ENCODE measurements around the gene TOP2A. TPM values are rescaled to one million over a fixed set of nuclear protein-coding genes. Genes with fewer than 3 reads are reported as not detected.

TOP2A gene
- total and polyA plus RNA-seq, 9 of the 15 experiments (the other 6 are each of a cell fraction or from before 2014, with no cell fraction given) = 133 to 347 (median 259) TPM

DNA sequence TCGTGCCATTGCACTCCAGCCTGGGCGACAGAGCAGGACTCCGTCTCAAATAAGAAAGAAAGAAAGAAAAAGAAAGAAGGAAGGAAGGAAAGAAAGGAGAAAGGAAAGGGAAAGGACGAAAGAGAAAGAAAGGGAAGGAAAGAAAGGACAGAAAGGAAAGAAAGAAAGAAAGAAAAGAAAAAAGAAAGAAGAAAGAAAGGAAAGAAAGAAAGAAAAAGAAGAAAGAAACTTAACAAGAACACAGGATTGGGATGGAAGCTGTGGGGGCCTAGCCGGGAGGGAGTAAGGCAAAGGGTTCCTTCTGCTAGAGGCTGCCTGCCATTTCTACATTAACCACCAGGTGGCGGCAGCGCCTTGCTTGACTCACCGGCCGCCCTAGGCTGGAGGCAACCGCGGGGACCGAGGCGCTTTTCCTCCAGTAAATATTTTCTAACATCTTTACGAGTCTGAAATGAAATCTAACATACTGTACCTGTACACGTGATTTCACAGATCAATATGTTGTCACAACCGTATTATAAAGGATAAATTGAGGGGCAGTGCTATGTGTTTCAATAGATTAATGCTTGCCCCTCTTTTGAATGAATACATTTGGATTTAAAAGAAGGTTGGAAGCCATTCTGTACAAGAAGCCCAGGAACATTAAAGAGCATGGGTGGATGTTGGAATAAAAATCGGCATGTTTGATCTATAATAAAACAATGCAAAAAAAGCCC, 59.2 kb downstream of the TOP2A start (continued):
- TF ChIP-seq AFF1 (IDR thresholded peaks at IDR 0.05; ENCODE audit: low read depth in 1 of 2, partially characterized antibody in 2 of 2) = peak in 1 of 2 experiments; percentile 52
- no peak for TF ChIP-seq CEBPG (CRISPR knock-in tag; IDR thresholded peaks at IDR 0.05)
- TF ChIP-seq CEBPG (tag; conservative IDR thresholded peaks at IDR 0.05 in 1 of 2, IDR thresholded peaks at IDR 0.05 in 1 of 2) = no peak
- TF ChIP-seq TAF7 (tag; IDR thresholded peaks at IDR 0.05) = no peak
- peak; percentile 57; the same call in 1 of the 2 replicates for TF ChIP-seq NKRF (IDR thresholded peaks at IDR 0.05; ENCODE audit: borderline replicate concordance)
- no peak for TF ChIP-seq STAT6 (CRISPR knock-in tag; IDR thresholded peaks at IDR 0.05)
- TF ChIP-seq CC2D1A (IDR thresholded peaks at IDR 0.05) = peak; percentile 62
- peak in 2 of 3 experiments; percentile 36 to 56 for TF ChIP-seq YY1 (IDR thresholded peaks at IDR 0.05; ENCODE audit: borderline replicate concordance in 1 of 3, control insufficient read depth in 1 of 3, extremely low read depth in 1 of 3, insufficient read depth in 3 of 3, insufficient read length in 1 of 3, insufficient replicate concordance in 2 of 3, low read depth in 1 of 3, low read length in 2 of 3)
- no peak for TF ChIP-seq KHSRP (IDR thresholded peaks at IDR 0.05)
- no peak for TF ChIP-seq ZNF324 (CRISPR knock-in tag; IDR thresholded peaks at IDR 0.05)
- TF ChIP-seq, protein P1, sequence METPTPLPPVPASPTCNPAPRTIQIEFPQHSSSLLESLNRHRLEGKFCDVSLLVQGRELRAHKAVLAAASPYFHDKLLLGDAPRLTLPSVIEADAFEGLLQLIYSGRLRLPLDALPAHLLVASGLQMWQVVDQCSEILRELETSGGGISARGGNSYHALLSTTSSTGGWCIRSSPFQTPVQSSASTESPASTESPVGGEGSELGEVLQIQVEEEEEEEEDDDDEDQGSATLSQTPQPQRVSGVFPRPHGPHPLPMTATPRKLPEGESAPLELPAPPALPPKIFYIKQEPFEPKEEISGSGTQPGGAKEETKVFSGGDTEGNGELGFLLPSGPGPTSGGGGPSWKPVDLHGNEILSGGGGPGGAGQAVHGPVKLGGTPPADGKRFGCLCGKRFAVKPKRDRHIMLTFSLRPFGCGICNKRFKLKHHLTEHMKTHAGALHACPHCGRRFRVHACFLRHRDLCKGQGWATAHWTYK (CRISPR knock-in tag; IDR thresholded peaks at IDR 0.05) = no peak
- TF ChIP-seq LEF1 (IDR thresholded peaks at IDR 0.05) = no peak
- TF ChIP-seq SMAD4 (CRISPR knock-in tag; conservative IDR thresholded peaks at IDR 0.05) = no peak
- TF ChIP-seq, protein P2, sequence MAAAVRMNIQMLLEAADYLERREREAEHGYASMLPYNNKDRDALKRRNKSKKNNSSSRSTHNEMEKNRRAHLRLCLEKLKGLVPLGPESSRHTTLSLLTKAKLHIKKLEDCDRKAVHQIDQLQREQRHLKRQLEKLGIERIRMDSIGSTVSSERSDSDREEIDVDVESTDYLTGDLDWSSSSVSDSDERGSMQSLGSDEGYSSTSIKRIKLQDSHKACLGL (CRISPR knock-in tag; IDR thresholded peaks at IDR 0.05; ENCODE audit: borderline replicate concordance, poor library complexity, severe bottlenecking) = no peak
- TF ChIP-seq ZNF311 (CRISPR knock-in tag; IDR thresholded peaks at IDR 0.05) = no peak
- no peak for TF ChIP-seq SMARCE1 (IDR thresholded peaks at IDR 0.05)
